ENCODE data around the gene F10.

GRCh38 chr13:113142876-113143275 lies 20.3 kb downstream of the F10 start:
- TF ChIP-seq CTCF (IDR thresholded peaks at IDR 0.05) (no peak), REST (IDR thresholded peaks at IDR 0.05; ENCODE audit: low read depth, low read length) (no peak), ELF1 (IDR thresholded peaks at IDR 0.05) (no peak), POLR2AphosphoS5 (IDR thresholded peaks at IDR 0.05; ENCODE audit: low read depth, low read length) (no peak), JUND (IDR thresholded peaks at IDR 0.05) (no peak), SIN3A (IDR thresholded peaks at IDR 0.05; ENCODE audit: borderline replicate concordance, low read depth, low read length) (no peak), SMC3 (IDR thresholded peaks at IDR 0.05; ENCODE audit: low read depth, low read length) (no peak), EZH2phosphoT487 (IDR thresholded peaks at IDR 0.05; ENCODE audit: borderline replicate concordance, low read depth) (no peak)
